Vagina (tissue), 2 donors: ENCODE measurements around the gene PLD2. TPM values are rescaled to one million over a fixed set of nuclear protein-coding genes. Genes with fewer than 3 reads are reported as not detected.
"Not testable (repeated sequence)": the region's sequence is repeated elsewhere in the genome, so short reads cannot be mapped to it uniquely, and the experiment has no call there.

Experiments used
- DNase-seq, 2 donors: peaks; one replicate each; pipeline ENCODE4 v3.0.0-alpha.2; 2017; ENCODE audit errors: extremely low spot score in 2 of 2
- H3K27ac ChIP-seq: fragments of 200-600 bp; sonication (generic); one replicate; pipeline ENCODE4 v1.5.1; 2019
- H3K27me3 ChIP-seq: fragments of 200-600 bp; sonication (generic); one replicate; pipeline ENCODE4 v1.5.1; 2019
- H3K36me3 ChIP-seq, 2 donors: fragments of 200-600 bp; sonication (generic); one replicate each; pipeline ENCODE4 v1.5.1; 2017 to 2019
- H3K4me1 ChIP-seq: fragments of 200-600 bp; sonication (generic); one replicate; pipeline ENCODE4 v1.5.1; 2019
- H3K4me3 ChIP-seq, 2 donors: fragments of 200-600 bp; sonication (generic); 1 replicate in 1 of 2; 2 replicates in 1 of 2; pipeline ENCODE4 v1.5.1; 2016 to 2019
- H3K9me3 ChIP-seq: fragments of 200-600 bp; sonication (generic); one replicate; pipeline ENCODE4 v1.5.1; 2019
- CTCF ChIP-seq, 3 experiments: fragments of 450-650 bp in 2 of 3; fragments of 200-600 bp in 1 of 3; sonication (generic) in 1 of 3; IDR thresholded peaks; one replicate each; pipeline ENCODE4 v1.5.1; 2017 to 2019; ENCODE audit warnings: antibody characterized with exemption in 3 of 3, mild to moderate bottlenecking in 2 of 3, moderate library complexity in 2 of 3
- POLR2A ChIP-seq, 2 donors: fragments of 450-650 bp; IDR thresholded peaks; one replicate each; pipeline ENCODE4 v1.6.1; 2017; ENCODE audit warnings: antibody characterized with exemption in 2 of 2, mild to moderate bottlenecking in 2 of 2, moderate library complexity in 2 of 2
- POLR2AphosphoS5 ChIP-seq, 2 donors: sonication (generic); formaldehyde crosslinking; IDR thresholded peaks; one replicate each; pipeline ENCODE4 v1.9.0; 2017; ENCODE audit warnings: antibody characterized with exemption in 2 of 2, mild to moderate bottlenecking in 2 of 2, low read depth in 1 of 2; ENCODE audit not compliant: insufficient read depth in 1 of 2
- intact Hi-C: fragments of 100-400 bp; cut with DNase I; formaldehyde crosslinking; loops from one replicate; pipeline ENCODE4 v1.15.1; 2023
- total RNA-seq: library from RNA; depleted of rRNA; stranded (reverse); fragments of >200 nt; gene quantifications from one replicate; pipeline ENCODE4 v1.2.3, GENCODE V29; 2016

The PLD2 gene
- total RNA-seq, 1 donor from 2014 or later: 63.6 TPM

GRCh38 chr17:4856271-4856936, 49.5 kb downstream of the PLD2 start:
- Histone ChIP-seq H3K27me3 (no peaks in the 10 kb centered on the region), H3K27ac (no peak overlapping the region), H3K4me1 (peaks cover 74% of the 10 kb centered on the region), H3K9me3 (no peaks in the 10 kb centered on the region), H3K4me3 (no peak overlapping the region), H3K36me3 (peaks cover 0 to 1% of the 10 kb centered on the region in 2 donors)
- intact Hi-C loops: no loop called here
- DNase-seq: no peak
- TF ChIP-seq POLR2A (IDR thresholded peaks at IDR 0.05): no peak
- TF ChIP-seq CTCF (IDR thresholded peaks at IDR 0.05): no peak
- TF ChIP-seq POLR2AphosphoS5 (IDR thresholded peaks at IDR 0.05; ENCODE audit: insufficient read depth in 1 of 2, low read depth in 1 of 2): no peak

GRCh38 chr17:4856937-4857314, 50.0 kb downstream of the PLD2 start:
- peaks cover 76% of the 10 kb centered on the region for H3K4me1 ChIP-seq
- H3K27ac ChIP-seq: no peak overlapping the region

GRCh38 chr17:4857347-4857746, 50.4 kb downstream of the PLD2 start:
- H3K9me3 ChIP-seq, H3K4me3 ChIP-seq, H3K27me3 ChIP-seq, H3K27ac ChIP-seq, intact Hi-C loops, DNase-seq, H3K36me3 ChIP-seq: not testable (repeated sequence)
- peaks cover 80% of the 10 kb centered on the region for H3K4me1 ChIP-seq

More at GRCh38 chr17:4856937-4857314, 50.0 kb downstream of the PLD2 start:
- Histone ChIP-seq H3K4me3 (no peak overlapping the region), H3K9me3 (no peaks in the 10 kb centered on the region), H3K27me3 (no peaks in the 10 kb centered on the region), H3K36me3 (peaks cover 0 to 7% of the 10 kb centered on the region in 2 donors)
- DNase-seq: no peak
- intact Hi-C loops: no loop called here
- TF ChIP-seq POLR2AphosphoS5 (IDR thresholded peaks at IDR 0.05; ENCODE audit: insufficient read depth in 1 of 2, low read depth in 1 of 2) (no peak), CTCF (IDR thresholded peaks at IDR 0.05) (no peak), POLR2A (IDR thresholded peaks at IDR 0.05) (no peak)

GRCh38 chr17:4858068-4858881, 51.3 kb downstream of the PLD2 start:
- TF ChIP-seq POLR2A (IDR thresholded peaks at IDR 0.05) (no peak), CTCF (IDR thresholded peaks at IDR 0.05) (no peak), POLR2AphosphoS5 (IDR thresholded peaks at IDR 0.05; ENCODE audit: insufficient read depth in 1 of 2, low read depth in 1 of 2) (no peak)
- Histone ChIP-seq H3K36me3 (peaks cover 0 to 7% of the 10 kb centered on the region in 2 donors), H3K4me3 (no peak overlapping the region), H3K9me3 (no peaks in the 10 kb centered on the region), H3K27ac (peak overlapping the region; percentile 60), H3K27me3 (no peaks in the 10 kb centered on the region), H3K4me1 (peaks cover 89% of the 10 kb centered on the region)
- intact Hi-C loops: no loop called here
- DNase-seq: no peak

- Histone ChIP-seq H3K27me3 (no peaks in the 10 kb centered on the region), H3K27ac (peak overlapping the region; percentile 60), H3K4me1 (peaks cover 83% of the 10 kb centered on the region)
Measured at GRCh38 chr17:4858882-4859260, 51.9 kb downstream of the PLD2 start.

More at GRCh38 chr17:4858882-4859260, 51.9 kb downstream of the PLD2 start:
- Histone ChIP-seq H3K9me3 (no peaks in the 10 kb centered on the region), H3K4me3 (peak overlapping the region in 1 of 2 donors; percentile 35), H3K36me3 (peaks cover 0 to 7% of the 10 kb centered on the region in 2 donors)
- intact Hi-C loops: no loop called here
- no peak for DNase-seq
- TF ChIP-seq POLR2AphosphoS5 (IDR thresholded peaks at IDR 0.05; ENCODE audit: insufficient read depth in 1 of 2, low read depth in 1 of 2): peak; percentile 58 to 61
- TF ChIP-seq POLR2A (IDR thresholded peaks at IDR 0.05): no peak
